NOMO-1 treated with DMSO at 0.1 percent for 48 hours (cell line): ENCODE measurements around the gene MYMK.
A peak's percentile ranks its signal among the peaks of the same experiment; 100 is the strongest.

Experiments used
- DNase-seq: peaks from one replicate; lab custom pipeline; 2025; ENCODE audit not compliant: unreplicated experiment; lab: John Stamatoyannopoulos, UW

The MYMK gene

GRCh38 chr9:133558191-133559126 lies 33.7 kb upstream of the MYMK start:
- DNase-seq, result peak; percentile 32

GRCh38 chr9:133557581-133557980 lies 32.8 kb upstream of the MYMK start:
- no peak for DNase-seq

- DNase-seq, result no peak
Measured at GRCh38 chr9:133556354-133556753, 31.6 kb upstream of the MYMK start.

DNA sequence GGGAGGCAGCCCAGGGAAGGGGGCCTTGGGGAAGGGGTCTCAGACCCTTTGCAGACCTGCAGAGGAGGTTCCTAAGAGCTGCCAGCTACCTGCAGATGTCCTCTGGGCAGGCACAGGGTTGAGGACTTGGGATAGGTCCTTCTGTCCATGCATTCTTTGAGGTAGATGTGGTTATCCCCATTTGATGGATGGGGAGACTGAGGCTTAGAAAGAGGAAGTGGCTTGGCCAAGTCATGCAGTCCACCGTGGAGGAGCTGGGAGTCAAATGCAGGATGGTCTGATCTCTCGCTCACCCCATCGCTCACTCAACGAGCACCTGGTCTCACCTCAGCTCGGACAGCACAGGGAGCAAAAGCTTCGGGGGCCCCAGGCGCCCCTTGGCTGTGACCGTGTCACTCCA lies 30.0 kb upstream of the MYMK start:
- DNase-seq, result no peak

- DNase-seq, result no peak
Measured at GRCh38 chr9:133553973-133554713, 29.4 kb upstream of the MYMK start.

DNA sequence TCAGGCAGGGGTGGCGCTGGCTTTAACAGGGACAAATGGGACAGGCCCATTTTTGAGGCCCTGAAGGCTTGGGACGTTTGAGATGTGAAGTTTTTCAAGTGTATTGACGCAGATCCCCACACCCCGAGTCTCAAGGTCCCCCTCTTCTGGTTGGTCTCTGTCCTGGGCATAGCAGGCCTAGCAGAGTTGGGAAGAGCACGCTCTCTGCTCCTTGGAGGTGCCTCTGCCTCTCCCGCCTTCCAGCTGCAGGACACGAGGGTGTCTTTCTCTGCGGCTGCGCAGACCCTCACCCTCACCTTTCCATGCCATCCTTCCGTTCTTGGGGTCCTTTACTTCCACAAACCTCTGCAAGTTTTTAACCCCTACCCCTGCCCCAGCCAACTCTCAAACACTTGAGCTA lies 28.4 kb upstream of the MYMK start:
- DNase-seq, result no peak

DNA sequence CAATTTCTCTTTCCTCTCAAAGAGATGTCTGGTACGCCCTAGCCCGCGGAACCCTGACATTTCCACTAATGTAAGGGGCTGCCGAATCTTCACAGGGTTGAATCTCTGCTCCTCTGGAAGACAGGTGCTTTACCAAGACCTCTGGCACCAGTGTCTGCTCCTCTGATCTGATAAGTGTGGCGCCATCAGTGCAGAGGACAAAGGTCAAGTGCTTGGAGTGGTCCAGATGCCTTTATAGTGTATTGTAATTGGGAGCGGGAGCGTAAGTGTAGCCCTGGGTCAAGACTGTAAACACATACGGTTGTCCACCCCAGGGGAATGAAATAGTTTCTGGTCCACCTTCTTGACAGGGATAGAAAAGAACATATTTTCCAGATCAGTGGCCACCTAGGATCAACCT lies 27.5 kb upstream of the MYMK start:
- no peak for DNase-seq

DNA sequence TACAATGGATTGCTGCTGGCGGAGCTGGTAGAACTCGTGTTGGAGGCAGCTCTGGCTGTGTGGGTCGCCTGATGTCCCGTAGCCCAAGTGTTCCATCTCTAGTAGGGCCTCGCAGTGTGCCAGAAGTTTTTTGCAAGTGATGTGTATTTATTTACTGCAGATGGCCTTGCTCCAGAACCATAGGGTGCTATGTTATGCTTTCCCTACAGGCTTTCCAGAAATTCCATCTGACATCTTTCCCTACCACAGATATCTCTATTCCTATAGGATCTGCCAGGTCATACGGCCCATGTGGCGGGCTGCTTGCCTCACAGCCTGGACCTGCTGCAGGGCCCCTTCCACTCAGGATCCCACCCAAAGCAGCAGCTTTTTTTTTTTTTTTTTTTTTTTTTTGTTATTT lies 26.7 kb upstream of the MYMK start:
- no peak for DNase-seq

DNA sequence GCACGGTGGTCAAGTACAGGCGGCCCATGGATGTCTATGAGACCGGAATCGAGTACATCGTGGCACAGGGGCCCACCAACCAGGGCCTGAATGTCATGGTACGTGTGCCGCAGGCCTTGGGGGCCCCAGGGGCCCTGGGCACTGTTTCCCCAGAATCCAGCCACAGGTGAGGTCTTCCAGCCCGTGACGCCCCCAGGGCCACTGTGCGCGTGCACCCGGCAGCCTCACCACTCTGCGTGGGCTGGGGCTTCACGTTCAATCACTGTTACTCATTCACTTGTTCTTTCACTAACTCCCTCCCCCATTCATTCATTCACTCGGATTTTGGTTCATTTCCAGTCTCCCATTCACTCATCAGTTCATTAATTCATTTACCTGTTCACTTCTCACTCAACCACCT lies 22.4 kb upstream of the MYMK start:
- DNase-seq, result no peak

DNA sequence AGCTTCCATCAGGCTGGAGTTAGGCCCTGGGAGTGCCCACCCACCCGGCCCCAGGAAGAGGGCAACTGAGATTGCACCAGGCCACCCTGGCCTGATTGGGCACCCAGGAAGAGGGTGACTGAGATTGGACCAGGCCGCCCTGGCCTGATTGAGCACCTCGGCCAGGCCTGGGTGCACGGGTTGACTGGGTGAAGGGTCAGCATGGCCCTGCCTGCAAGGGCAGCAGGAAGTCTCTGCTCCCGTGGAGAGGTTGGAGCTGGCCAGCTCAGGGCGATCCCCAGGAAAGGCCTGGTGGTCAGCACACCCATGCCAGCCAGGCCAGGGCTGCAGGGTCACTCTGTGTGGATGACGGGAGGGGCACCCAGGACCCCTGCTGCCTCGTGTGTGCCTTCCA lies 21.5 kb upstream of the MYMK start:
- DNase-seq, result no peak

DNA sequence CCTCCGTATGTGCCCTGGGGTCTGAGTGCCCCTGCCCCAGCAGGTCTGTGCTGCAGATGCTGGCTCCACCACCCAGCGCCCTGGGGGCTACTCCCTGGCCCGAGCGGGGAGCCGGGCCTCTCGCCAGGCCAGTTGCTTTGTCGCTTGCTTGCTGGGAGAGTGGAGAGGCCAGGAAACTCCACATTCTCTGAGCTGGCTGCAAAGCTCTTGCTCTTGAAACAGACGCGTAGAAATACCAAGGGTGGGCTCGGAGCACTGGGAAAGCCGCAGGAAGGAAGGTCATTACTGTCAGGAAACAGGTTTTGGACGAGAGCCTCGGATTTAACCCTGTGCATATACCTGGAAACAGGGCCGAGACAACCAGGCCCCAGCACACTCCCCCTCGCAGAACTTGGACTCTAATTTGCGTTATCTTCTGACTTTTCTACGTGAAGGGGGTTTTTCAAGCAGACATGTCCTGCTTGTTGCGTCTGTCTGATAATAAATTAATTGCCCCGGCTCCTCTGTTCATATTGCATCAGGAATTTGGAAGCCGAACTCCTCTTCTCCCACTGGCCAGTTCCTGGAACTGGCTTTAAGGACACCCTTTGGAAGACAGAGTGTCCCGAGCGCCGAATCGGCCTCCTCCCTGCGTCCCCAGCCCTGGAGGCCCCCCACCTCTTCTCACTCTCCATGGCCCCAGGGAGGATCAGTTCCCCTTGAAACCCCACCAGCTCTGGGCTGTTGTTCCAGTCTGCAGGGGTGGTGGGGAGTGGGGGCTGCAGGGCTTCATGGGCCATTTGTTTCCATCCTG lies 20.9 kb upstream of the MYMK start:
- no peak for DNase-seq

- DNase-seq, result no peak
Measured at GRCh38 chr9:133543772-133544467, 19.2 kb upstream of the MYMK start.

- DNase-seq, result no peak
Measured at GRCh38 chr9:133542002-133542401, 17.2 kb upstream of the MYMK start.

DNA sequence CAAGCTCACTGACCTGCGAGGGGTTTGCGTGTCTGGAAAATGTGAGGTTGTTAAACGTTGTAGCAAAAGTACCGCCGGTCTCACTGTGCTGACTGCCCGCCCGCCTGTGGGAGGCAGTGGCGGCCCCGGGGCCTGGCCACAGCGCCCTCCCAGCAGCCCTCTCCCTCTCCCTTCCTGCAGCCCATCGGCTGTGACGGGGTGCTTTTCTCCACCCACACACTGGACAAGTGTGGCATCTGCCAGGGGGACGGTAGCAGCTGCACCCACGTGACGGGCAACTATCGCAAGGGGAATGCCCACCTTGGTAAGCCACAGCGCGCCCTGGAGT lies 15.9 kb upstream of the MYMK start:
- DNase-seq, result no peak

- peak; percentile 64 for DNase-seq
Measured at GRCh38 chr9:133539991-133540697, 15.4 kb upstream of the MYMK start.

DNA sequence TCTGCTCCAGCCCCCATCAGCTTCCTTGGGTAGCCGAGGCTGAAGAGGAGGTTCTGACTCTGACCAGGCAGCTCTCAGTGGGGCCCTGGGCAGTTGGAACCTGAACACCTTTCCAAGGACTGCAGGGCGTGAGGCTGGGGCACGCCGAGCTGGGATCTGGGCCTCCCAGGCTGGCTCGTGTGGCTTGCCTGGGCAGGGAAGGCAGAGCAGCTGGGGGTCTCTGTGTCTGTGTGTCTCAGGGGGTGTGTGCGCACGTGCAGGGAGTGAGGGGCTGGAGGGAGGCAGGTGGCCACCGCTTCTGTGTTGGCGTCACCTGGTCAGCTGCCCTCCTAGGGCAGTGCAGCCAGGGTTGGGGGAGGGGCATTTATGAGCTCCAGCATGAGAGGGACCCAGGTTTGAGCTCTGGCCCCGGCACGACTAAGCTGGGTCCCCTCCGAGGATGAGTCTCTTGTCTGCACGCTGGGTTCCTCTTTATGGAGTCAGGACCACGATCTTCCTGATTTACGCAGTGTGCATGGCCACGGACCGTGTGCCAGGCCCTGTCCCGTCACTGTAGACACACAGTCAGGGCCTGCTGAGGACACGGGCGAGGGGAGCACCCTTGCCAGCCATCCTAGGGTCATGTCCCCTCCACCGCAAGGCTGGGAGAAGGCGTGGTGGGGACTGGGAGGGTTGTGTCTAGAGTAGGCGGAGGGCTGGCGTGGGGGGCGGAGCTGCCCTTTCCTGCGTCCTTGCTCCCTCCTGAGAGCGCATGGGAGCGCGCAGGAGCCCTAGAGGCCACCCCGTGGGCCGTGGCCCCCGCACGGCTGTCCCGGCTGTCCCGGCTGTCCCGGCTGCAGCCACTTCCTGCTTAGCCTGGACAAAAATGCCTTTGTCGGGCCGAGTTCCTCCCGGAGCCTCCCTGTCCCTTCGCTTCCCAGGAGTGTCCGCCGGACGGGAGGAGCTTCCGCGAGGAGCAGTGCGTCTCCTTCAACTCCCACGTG lies 14.4 kb upstream of the MYMK start:
- DNase-seq, result no peak

GRCh38 chr9:133538176-133538575 lies 13.4 kb upstream of the MYMK start:
- no peak for DNase-seq

DNA sequence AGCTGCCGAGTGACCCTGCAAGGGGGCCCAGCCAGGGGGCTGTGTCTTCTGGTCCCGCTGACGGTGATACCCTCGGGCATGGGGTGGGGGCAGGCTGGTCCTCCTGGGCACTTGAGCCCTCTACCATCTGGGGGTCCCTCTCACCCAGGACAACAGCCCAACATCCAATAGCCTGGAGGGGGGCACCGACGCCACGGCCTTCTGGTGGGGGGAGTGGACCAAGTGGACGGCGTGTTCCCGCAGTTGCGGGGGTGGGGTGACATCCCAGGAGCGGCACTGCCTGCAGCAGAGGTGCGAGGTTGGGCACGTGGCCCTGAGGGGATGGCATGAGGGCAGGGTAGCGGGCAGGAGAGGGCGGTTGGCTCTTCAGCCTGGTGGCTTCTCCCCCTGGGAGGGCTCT lies 12.5 kb upstream of the MYMK start:
- DNase-seq, result no peak

- DNase-seq, result no peak
Measured at GRCh38 chr9:133536536-133536935, 11.8 kb upstream of the MYMK start.
